ENCODE results near the gene SEL1L3.

The SEL1L3 gene

DNA sequence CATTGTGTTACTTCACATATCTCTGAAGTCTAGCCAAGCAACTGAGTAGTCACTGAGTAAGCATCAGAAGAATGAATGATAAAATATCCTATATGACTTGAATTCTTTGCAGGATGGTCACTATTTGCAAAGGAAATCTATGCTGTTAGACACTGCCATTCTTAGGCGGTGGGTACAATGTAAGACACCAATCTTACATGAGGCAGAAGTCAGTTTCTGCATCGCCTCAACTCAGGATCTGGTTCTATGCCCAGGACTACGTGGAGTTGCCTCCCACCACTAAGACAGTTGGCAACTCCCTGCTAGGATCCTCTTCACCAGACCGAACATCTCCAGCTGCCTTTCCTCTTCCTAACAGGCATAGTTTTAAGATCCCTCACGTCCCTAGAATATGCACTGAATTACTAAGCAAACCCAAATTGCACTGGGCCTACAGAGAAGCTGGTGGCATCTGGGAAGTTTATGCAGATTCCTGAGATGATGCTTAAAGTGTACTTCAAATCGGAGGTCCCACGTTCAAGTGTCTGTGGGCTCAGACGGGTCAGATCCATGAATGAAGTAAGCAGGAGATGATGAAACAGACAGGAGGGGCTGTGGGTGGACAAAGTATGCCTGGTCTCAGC, 45.6 kb downstream of the SEL1L3 start:
- no peak for TF ChIP-seq CTCF (IDR thresholded peaks at IDR 0.05; ENCODE audit: borderline replicate concordance, insufficient read depth, low read depth, low read length)
- H3K4me3 ChIP-seq (ENCODE audit: low read depth, low read length), result no peak overlapping the region

DNA sequence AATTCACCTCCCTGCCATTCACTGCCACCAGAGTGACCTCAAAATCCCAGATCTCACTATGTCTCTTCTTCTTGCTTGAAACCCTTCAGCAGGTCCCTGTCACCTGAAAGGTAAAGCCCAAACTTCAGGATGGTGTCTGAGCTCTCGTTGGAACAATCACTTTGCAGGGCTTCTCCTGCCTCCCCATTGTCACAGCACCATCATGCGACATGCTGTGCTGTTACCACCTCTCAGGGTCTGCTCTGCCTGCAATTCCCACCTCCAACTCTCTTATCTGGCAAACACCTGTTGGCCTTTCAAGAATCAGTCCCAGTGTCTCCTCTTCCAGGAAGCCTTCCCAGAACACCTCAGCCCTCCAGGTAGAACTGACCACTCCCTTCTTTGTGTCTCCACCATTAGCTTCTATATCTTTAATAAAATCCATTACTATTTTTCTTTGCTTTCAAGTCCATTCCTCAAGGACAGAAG, 46.2 kb downstream of the SEL1L3 start:
- TF ChIP-seq CTCF (IDR thresholded peaks at IDR 0.05; ENCODE audit: borderline replicate concordance, insufficient read depth, low read depth, low read length), result no peak

GRCh38 chr4:25815586-25815985, 47.2 kb downstream of the SEL1L3 start:
- H3K4me3 ChIP-seq (ENCODE audit: low read depth, low read length), result no peak overlapping the region
- no peak for TF ChIP-seq CTCF (IDR thresholded peaks at IDR 0.05; ENCODE audit: borderline replicate concordance, insufficient read depth, low read depth, low read length)

More for the DNA sequence above, 46.2 kb downstream of the SEL1L3 start:
- no peak overlapping the region for H3K4me3 ChIP-seq (ENCODE audit: low read depth, low read length)

- no peak for TF ChIP-seq CTCF (IDR thresholded peaks at IDR 0.05; ENCODE audit: borderline replicate concordance, insufficient read depth, low read depth, low read length)
- H3K4me3 ChIP-seq (ENCODE audit: low read depth, low read length), result no peak overlapping the region
These were observed 48.3 kb downstream of the SEL1L3 start for GRCh38 chr4:25814301-25815136.

DNA sequence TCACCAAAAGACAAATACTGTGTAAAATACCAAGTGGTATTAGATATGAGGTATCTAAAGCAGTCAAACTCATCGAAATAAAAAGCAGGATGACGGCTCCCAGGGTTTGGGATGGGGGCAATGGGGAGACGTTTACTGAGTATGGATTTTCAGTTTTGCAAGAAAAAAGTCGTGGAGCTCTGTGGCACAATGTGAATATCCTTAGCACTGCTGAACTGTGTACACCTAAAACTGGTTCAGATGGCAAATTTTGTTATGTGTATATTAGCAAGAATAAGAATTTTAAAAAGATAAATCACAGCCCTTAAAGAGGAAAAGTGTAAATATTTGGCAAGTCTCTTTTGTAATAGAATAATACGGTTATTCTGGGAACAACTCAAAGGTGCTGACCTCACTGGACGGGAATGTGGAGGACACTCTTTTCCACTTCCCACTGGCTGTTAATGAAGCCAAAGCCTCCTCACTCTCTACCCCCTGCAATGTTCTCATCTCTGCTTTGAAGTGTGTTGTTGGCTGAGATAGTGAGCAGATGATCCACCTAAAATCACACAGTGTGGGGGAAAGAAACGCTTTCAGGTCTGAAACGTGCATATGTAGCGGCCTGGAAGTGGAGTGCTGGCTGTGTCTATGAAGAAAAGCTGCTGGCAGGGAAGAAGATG, 49.2 kb downstream of the SEL1L3 start:
- no peak overlapping the region for H3K4me3 ChIP-seq (ENCODE audit: low read depth, low read length)
- TF ChIP-seq CTCF (IDR thresholded peaks at IDR 0.05; ENCODE audit: borderline replicate concordance, insufficient read depth, low read depth, low read length), result no peak

- TF ChIP-seq CTCF (IDR thresholded peaks at IDR 0.05; ENCODE audit: borderline replicate concordance, insufficient read depth, low read depth, low read length), result no peak
- H3K4me3 ChIP-seq (ENCODE audit: low read depth, low read length), result no peak overlapping the region
These were observed 50.9 kb downstream of the SEL1L3 start for GRCh38 chr4:25811841-25812240.

Data from GM12875 (cell line).